NCI-H187 treated with DMSO at 0.1 percent for 48 hours (cell line): Measurements from ENCODE around the gene ZNF580.
A peak's percentile ranks its signal among the peaks of the same experiment; 100 is the strongest.

Experiments
- DNase-seq: peaks from one replicate; lab custom pipeline; 2025; lab: John Stamatoyannopoulos, UW

Gene ZNF580

GRCh38 chr19:55640577-55641425 is at the start of gene ZNF580:
TSS of gene ZNF580 (plus strand) at chr19:55641002. CDS start at chr19:55642509, 1,507 bp downstream.
- no peak for DNase-seq

GRCh38 chr19:55591555-55591954 is 49.2 kb upstream of the ZNF580 start:
- DNase-seq: no peak

- no peak for DNase-seq
Observed at GRCh38 chr19:55592391-55593090, 48.3 kb upstream of the ZNF580 start.

- no peak for DNase-seq
Observed at GRCh38 chr19:55593096-55593772, 47.6 kb upstream of the ZNF580 start.

- DNase-seq: no peak
Observed at GRCh38 chr19:55594996-55595545, 45.7 kb upstream of the ZNF580 start.

- no peak for DNase-seq
Observed at GRCh38 chr19:55596304-55596703, 44.5 kb upstream of the ZNF580 start.

- no peak for DNase-seq
Observed at GRCh38 chr19:55597501-55597921, 43.3 kb upstream of the ZNF580 start.

- DNase-seq: no peak
Observed at GRCh38 chr19:55598034-55598433, 42.8 kb upstream of the ZNF580 start.

GRCh38 chr19:55598719-55599467 is 41.9 kb upstream of the ZNF580 start:
- peak; percentile 89 for DNase-seq

GRCh38 chr19:55599468-55599841 is 41.3 kb upstream of the ZNF580 start, which contains the start of gene FIZ1:
TSS of gene FIZ1 (minus strand) at chr19:55599517. CDS start at chr19:55597865, 1,652 bp downstream.
- DNase-seq: peak; percentile 97

- DNase-seq: peak; percentile 87
Observed at GRCh38 chr19:55599842-55600661, 40.8 kb upstream of the ZNF580 start, which contains the start of gene ZNF524. TSS of gene ZNF524 (plus strand) at chr19:55600288. CDS start at chr19:55602113, 1,825 bp downstream.

GRCh38 chr19:55600662-55601028 is 40.2 kb upstream of the ZNF580 start:
- DNase-seq: no peak

GRCh38 chr19:55601084-55601483 is 39.7 kb upstream of the ZNF580 start:
- DNase-seq: no peak

- no peak for DNase-seq
Observed at GRCh38 chr19:55602104-55603001, 38.4 kb upstream of the ZNF580 start.

- DNase-seq: no peak
Observed at GRCh38 chr19:55603115-55603514, 37.7 kb upstream of the ZNF580 start.

GRCh38 chr19:55603581-55604292 is 37.1 kb upstream of the ZNF580 start:
- no peak for DNase-seq

GRCh38 chr19:55605207-55605636 is 35.6 kb upstream of the ZNF580 start:
- peak; percentile 88 for DNase-seq

GRCh38 chr19:55605637-55606470 is 34.9 kb upstream of the ZNF580 start, which contains the start of gene ZNF865:
TSS of gene ZNF865 (plus strand) at chr19:55605647. CDS start at chr19:55613619, 7,972 bp downstream.
- DNase-seq: peak; percentile 15
